Measurements from ENCODE around the gene PTBP1. TPM values are rescaled to one million over a fixed set of nuclear protein-coding genes. Genes with fewer than 3 reads are reported as not detected.

Gene PTBP1
- total and polyA plus RNA-seq, 2 donors (not counting 1 experiment from before 2014, with no cell fraction given), result 74.6 to 83.1 TPM

GRCh38 chr19:850221-850978 lies 53.1 kb downstream of the PTBP1 start:
- TF ChIP-seq CTCF (conservative IDR thresholded peaks at IDR 0.05 in 1 of 2, IDR thresholded peaks at IDR 0.05 in 1 of 2; ENCODE audit: low read depth in 1 of 2, low read length in 2 of 2), result no peak
- TF ChIP-seq EZH2 (IDR thresholded peaks at IDR 0.05; ENCODE audit: low read length, missing control alignments), result no peak
- H3K4me1 ChIP-seq (ENCODE audit: control insufficient read depth, extremely low read depth, insufficient read depth, low read length), result peaks cover 6% of the 10 kb centered on the region
- peak overlapping the region; percentile 91 for H3K27ac ChIP-seq (ENCODE audit: insufficient read depth, low read length)
- no peaks in the 10 kb centered on the region for H4K20me1 ChIP-seq (ENCODE audit: control insufficient read depth, extremely low read depth, insufficient read depth, low read length)
- H3K9me3 ChIP-seq (ENCODE audit: control insufficient read depth, insufficient read depth, low read depth, low read length), result no peaks in the 10 kb centered on the region
- H3K27me3 ChIP-seq (ENCODE audit: control insufficient read depth, insufficient read depth, low read length), result peaks cover 6% of the 10 kb centered on the region
- peak overlapping the region in 2 of 4 experiments; percentile 8 to 29 for H3K4me3 ChIP-seq (replicated peaks in 1 of 4; ENCODE audit: control extremely low read depth in 1 of 4, insufficient read depth in 1 of 4, low read depth in 3 of 4, low read length in 4 of 4)
- peak overlapping the region; percentile 59 for H3K4me2 ChIP-seq (ENCODE audit: extremely low read depth, insufficient read depth, low read length)
- H3K79me2 ChIP-seq (ENCODE audit: control insufficient read depth, insufficient read depth, low read length), result no peaks in the 10 kb centered on the region
- peak overlapping the region; percentile 55 for H2AFZ ChIP-seq (ENCODE audit: low read length)
- peak; percentile 59 to 99 for DNase-seq (ENCODE audit: low read depth in 2 of 2)
- no peaks in the 10 kb centered on the region for H3K36me3 ChIP-seq (ENCODE audit: control insufficient read depth, insufficient read depth, low read length)
- H3K9ac ChIP-seq (ENCODE audit: insufficient read depth, low read length), result peak overlapping the region; percentile 58

- H3K4me1 ChIP-seq (ENCODE audit: control insufficient read depth, extremely low read depth, insufficient read depth, low read length), result peaks cover 6% of the 10 kb centered on the region
- H3K27ac ChIP-seq (ENCODE audit: insufficient read depth, low read length), result peak overlapping the region; percentile 91
- TF ChIP-seq CTCF (conservative IDR thresholded peaks at IDR 0.05 in 1 of 2, IDR thresholded peaks at IDR 0.05 in 1 of 2; ENCODE audit: low read depth in 1 of 2, low read length in 2 of 2) (no peak), EZH2 (IDR thresholded peaks at IDR 0.05; ENCODE audit: low read length, missing control alignments) (no peak)
- DNase-seq (ENCODE audit: low read depth in 2 of 2), result no peak
- H3K4me2 ChIP-seq (ENCODE audit: extremely low read depth, insufficient read depth, low read length), result peak overlapping the region; percentile 59
- H3K79me2 ChIP-seq (ENCODE audit: control insufficient read depth, insufficient read depth, low read length), result no peaks in the 10 kb centered on the region
- H3K9me3 ChIP-seq (ENCODE audit: control insufficient read depth, insufficient read depth, low read depth, low read length), result no peaks in the 10 kb centered on the region
- peak overlapping the region; percentile 58 for H3K9ac ChIP-seq (ENCODE audit: insufficient read depth, low read length)
- no peaks in the 10 kb centered on the region for H4K20me1 ChIP-seq (ENCODE audit: control insufficient read depth, extremely low read depth, insufficient read depth, low read length)
- H3K4me3 ChIP-seq (replicated peaks in 1 of 4; ENCODE audit: control extremely low read depth in 1 of 4, insufficient read depth in 1 of 4, low read depth in 3 of 4, low read length in 4 of 4), result peak overlapping the region in 2 of 4 experiments; percentile 8 to 29
- peaks cover 6% of the 10 kb centered on the region for H3K27me3 ChIP-seq (ENCODE audit: control insufficient read depth, insufficient read depth, low read length)
- no peaks in the 10 kb centered on the region for H3K36me3 ChIP-seq (ENCODE audit: control insufficient read depth, insufficient read depth, low read length)
- H2AFZ ChIP-seq (ENCODE audit: low read length), result peak overlapping the region; percentile 55
Observed at GRCh38 chr19:850979-851335, 53.7 kb downstream of the PTBP1 start.

GRCh38 chr19:852136-853013 lies 55.1 kb downstream of the PTBP1 start, which contains the start of gene ELANE:
Gene ELANE, plus strand, starts transcription at chr19:852303. Its CDS starts 26 bp downstream, at chr19:852329.
- DNase-seq (ENCODE audit: low read depth in 2 of 2), result no peak

More at GRCh38 chr19:852136-853013, 55.1 kb downstream of the PTBP1 start, which contains the start of gene ELANE:
- Histone ChIP-seq H3K4me3 (replicated peaks in 1 of 4; ENCODE audit: control extremely low read depth in 1 of 4, insufficient read depth in 1 of 4, low read depth in 3 of 4, low read length in 4 of 4) (no peak within 1 kb of the TSS), H3K9me3 (ENCODE audit: control insufficient read depth, insufficient read depth, low read depth, low read length) (no peaks in the 10 kb centered on the region), H3K4me2 (ENCODE audit: extremely low read depth, insufficient read depth, low read length) (no peak within 1 kb of the TSS), H3K27ac (ENCODE audit: insufficient read depth, low read length) (peak within 1 kb of the TSS; percentile 91), H3K36me3 (ENCODE audit: control insufficient read depth, insufficient read depth, low read length) (no peaks in the 10 kb centered on the region), H3K9ac (ENCODE audit: insufficient read depth, low read length) (peak within 1 kb of the TSS; percentile 58), H3K4me1 (ENCODE audit: control insufficient read depth, extremely low read depth, insufficient read depth, low read length) (peaks cover 6% of the 10 kb centered on the region), H4K20me1 (ENCODE audit: control insufficient read depth, extremely low read depth, insufficient read depth, low read length) (no peaks in the 10 kb centered on the region), H2AFZ (ENCODE audit: low read length) (no peak within 1 kb of the TSS), H3K27me3 (ENCODE audit: control insufficient read depth, insufficient read depth, low read length) (peaks cover 5% of the 10 kb centered on the region), H3K79me2 (ENCODE audit: control insufficient read depth, insufficient read depth, low read length) (no peaks in the 10 kb centered on the region)
- TF ChIP-seq EZH2 (IDR thresholded peaks at IDR 0.05; ENCODE audit: low read length, missing control alignments), result peak; percentile 48
- TF ChIP-seq CTCF (conservative IDR thresholded peaks at IDR 0.05 in 1 of 2, IDR thresholded peaks at IDR 0.05 in 1 of 2; ENCODE audit: low read depth in 1 of 2, low read length in 2 of 2), result no peak

Data from fibroblast of lung (primary cell).